HG02885 (cell line): ENCODE results near the gene KNOP1.

Source experiments
- ATAC-seq: cut with Tn5 transposase; IDR thresholded peaks from one replicate; pipeline ENCODE4 v1.9.1; 2021; ENCODE audit warnings: mild to moderate bottlenecking; ENCODE audit not compliant: unreplicated experiment, poor library complexity

KNOP1 gene

GRCh38 chr16:19717741-19718623 is at the start of gene KNOP1, which contains the start of gene IQCK:
KNOP1 (minus strand) TSS chr16:19718227; CDS start chr16:19715035, 3,192 bp downstream.
IQCK (plus strand) TSS chr16:19718271; CDS start chr16:19718307, 36 bp downstream.
- ATAC-seq = peak; percentile 95

- no peak for ATAC-seq
Observed at GRCh38 chr16:19767497-19767896, 49.5 kb upstream of the KNOP1 start.

GRCh38 chr16:19766988-19767387 is 49.0 kb upstream of the KNOP1 start:
- ATAC-seq = no peak

DNA sequence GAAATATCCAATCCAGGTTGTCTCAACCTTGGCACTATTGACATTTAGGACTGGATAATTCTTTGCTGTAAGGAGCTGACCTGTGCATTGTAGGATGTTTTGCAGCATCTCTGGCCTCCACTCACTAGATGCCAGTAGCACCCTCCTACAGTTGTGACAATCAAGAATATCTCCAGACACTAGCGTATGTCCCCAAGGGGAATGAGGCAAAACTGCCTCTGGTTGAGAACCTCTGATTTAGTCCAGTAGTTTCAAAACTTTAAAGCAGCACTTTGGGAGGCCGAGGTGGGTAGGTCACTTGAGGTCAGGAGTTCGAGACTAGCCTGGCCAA is 48.5 kb upstream of the KNOP1 start:
- ATAC-seq = no peak

- no peak for ATAC-seq
Observed at GRCh38 chr16:19765860-19766553, 48.0 kb upstream of the KNOP1 start.

DNA sequence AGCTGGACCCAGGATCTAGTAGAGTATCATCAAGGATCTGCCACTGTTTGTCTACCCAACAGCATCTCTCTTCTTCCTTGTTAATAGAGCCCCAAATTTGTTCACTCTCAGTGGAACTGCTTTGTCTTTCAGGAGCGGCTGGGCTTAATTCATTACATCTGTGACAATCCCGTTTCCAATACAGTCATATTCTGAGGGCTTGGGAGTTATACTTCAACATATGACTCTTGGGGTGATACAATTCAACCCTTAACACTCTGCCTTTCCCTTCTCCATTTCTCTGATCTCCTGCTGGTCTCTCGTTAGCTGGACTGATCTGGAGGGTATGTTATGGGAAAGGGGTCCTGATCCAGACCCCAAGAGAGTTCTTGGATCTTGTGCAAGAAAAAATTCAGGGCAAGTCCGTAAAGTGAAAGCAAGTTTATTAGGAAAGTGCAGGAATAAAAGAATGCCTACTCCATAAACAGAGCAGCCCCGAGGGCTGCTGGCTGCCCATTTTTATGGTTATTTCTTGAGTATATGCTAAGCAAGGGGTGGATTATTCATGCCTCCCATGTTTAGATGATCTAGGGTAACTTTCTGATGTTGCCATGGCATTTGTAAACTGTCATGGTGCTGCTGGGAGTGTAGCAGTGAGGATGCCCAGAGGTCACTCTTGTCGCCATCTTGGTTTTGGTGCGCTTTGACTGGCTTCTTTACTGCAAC is 42.5 kb upstream of the KNOP1 start:
- ATAC-seq = no peak

DNA sequence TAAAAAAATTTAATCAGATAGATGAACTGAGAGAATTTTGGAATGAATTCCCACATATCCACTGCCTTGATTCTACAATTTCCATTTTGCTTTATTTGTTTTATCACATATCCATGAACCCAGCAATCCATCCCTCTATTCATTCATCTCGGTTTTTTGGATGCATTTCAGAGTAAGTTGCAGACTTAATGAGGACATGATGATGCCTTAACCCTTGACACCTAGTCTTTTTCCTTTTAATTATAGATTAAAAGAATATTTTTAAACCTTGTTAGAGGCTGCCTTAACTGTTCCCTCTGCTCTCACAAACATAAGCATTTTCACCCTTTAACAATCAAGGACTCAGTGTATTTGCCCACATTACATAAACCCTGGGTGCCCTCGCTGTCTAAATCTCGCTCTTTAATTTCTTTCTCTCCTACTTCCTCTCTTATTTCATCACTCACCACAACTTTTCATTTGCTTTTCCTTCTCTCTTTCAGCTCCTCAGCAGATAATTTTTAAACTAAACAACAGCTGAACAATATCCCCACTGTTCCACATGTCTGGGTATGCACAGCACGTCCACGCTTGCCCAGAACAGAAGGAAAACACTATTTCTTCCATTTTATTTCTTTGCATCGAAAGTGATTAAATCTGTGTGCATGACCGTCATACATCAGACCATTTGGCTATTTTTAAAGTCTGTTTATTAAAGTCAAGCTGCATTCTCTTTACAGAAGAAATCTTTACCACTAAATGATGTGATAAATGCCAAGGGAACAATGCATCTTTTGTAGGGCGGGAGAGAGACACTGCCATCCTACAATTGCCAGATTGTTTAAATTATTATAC is 40.0 kb upstream of the KNOP1 start:
- ATAC-seq = no peak

- no peak for ATAC-seq
Observed at GRCh38 chr16:19757026-19757425, 39.0 kb upstream of the KNOP1 start.

GRCh38 chr16:19755268-19755667 is 37.2 kb upstream of the KNOP1 start:
- ATAC-seq = no peak

DNA sequence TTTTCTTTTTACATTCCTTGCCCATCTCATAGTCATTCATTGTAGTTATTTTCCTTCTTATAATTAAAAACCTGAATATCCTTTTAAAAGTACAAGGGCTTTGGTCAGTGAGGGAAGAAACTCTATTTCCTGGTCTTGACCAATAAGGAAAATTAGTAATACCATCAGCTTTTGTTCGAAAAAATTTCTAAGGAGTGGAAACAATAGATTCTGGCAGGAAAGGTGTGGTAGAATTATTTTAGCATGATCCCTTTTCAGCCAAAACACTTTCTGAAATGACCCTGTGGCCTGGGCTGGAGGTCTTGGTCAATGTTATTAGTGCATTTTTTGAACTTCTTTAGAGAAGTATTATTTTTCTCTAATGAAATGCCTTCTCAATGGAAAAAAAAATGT is 36.6 kb upstream of the KNOP1 start:
- ATAC-seq = no peak

DNA sequence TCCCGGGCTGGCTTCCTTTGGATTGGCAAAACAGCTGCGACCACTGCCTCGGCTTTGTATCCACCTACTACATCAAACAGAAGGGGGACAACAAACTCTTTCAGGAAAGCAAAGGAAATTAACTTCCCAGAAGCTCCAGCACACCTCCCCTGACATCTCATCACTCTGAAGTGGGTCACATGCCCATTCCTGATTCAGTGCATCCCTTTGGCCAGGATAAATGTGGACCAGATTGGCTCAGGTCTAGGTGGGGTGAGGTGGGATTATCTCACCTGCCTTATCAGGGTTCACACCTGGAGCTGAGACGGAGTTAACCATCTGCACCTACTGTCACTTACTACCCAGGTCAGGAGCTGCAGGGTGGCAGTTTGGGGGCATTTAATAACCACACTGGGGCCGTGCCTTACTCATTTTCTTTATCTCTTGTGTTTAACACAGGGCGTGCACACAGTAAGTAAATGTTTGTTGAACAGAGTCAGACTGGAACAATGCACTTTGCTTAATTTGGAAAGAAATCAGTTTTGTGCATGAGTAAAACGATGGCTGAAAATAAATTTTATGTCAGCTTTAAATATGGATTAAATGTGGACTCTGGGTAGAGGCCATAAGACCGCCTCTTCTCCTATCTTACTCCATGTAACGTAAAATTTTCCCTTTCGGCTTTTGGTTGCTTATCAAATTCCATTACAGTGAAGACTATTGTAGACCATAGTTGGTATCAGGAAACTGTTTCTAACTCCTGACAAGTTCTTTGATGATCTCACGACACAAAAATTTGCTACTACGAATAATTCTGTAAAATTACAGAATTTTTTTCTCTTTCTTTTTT is 36.0 kb upstream of the KNOP1 start:
- ATAC-seq = no peak

GRCh38 chr16:19751478-19752385 is 33.7 kb upstream of the KNOP1 start:
- ATAC-seq = no peak

DNA sequence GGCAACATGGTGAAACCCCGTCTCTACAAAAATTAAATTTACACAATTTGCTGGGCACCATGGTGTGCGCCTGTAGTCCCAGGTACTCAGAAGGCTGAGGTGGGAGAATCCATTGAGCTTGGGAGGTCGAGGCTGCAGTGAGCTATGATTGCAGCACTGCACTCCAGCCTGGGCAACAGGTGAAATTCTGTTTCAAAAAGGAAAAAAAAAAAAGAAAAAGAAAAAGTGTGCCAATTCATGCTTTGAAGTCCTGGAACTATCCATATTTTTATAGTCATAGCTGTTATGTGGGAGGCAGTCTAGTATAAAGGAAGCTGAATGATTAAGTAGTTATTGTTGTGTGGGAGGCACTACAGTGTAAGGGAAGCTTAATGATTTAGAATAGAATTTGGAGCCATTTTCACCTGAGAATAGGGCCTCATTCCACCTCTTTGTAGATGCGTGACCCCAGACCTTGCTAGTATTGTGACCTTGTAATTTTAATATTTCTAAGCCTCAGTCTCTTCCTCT is 31.6 kb upstream of the KNOP1 start:
- no peak for ATAC-seq

DNA sequence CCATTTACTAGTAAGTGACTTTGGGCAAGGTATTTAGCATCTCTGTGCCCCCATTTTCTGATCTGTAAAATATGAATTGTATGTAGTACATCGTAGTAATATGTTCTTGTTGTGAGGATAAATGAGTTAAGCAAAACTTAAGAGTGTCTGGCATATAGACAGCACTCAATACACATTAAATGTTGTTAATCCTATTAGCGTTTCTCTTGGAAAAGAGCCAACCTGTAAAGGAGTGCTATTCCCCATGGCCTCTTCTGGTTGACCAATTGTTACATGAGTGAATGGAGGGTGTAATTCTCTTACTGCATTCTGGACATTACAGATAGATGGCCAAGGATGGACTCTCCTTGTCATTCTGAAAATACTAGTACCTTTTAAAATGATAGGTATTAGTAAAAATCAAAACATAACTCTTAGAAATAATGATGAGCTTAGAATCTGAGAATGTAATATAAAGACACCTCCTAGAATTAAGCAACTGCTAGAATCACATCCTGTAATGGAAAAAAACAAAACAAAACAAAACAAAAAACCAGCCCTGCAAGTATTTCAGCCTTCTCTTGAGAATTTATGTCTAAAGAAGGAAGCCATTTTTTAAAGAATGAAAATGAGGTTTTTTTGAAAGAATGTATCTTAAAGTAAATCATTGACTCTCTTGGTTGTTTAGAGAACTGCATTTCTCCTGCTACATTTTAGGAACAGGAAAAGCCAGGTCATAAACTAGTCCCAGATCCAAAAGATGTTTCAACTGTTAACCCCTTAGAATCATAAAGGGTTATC is 30.6 kb upstream of the KNOP1 start:
- no peak for ATAC-seq

- no peak for ATAC-seq
Observed at GRCh38 chr16:19746561-19746960, 28.5 kb upstream of the KNOP1 start.

GRCh38 chr16:19745286-19746010 is 27.4 kb upstream of the KNOP1 start:
- ATAC-seq = no peak

DNA sequence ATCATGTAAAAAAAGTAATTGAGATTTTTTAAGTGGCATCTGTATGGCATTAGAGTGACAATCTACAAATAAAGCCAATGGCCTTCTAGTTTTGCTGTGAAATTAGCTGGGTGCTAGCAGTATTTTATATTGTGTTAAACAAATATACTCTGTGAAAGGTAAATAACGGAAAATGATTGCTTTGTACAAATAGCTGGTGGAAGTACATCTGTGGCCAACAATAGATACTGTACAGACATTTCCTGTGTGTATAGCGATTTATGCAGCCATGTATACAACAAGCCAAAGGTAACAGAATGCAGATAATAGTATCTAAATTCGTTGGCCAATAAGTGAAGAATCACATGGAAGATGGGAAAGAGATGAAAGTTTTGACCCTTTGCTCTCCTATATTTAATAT is 26.6 kb upstream of the KNOP1 start:
- no peak for ATAC-seq
